Hepatocyte (in vitro differentiated cells): ENCODE results near the gene CCDC142. TPM values are rescaled to one million over a fixed set of nuclear protein-coding genes. Genes with fewer than 3 reads are reported as not detected.
A peak's percentile ranks its signal among the peaks of the same experiment; 100 is the strongest.

Experiments
- DNase-seq: peaks from one replicate; pipeline ENCODE4 v3.0.0-alpha.2; 2016; ENCODE audit warnings: low spot score
- H2AFZ ChIP-seq: fragments of 200-600 bp; sonication (generic); 2 replicates; pipeline ENCODE4 v1.6.0; 2016; ENCODE audit warnings: antibody characterized with exemption, mild to moderate bottlenecking
- H3K27ac ChIP-seq: fragments of 200-600 bp; sonication (generic); 2 replicates; pipeline ENCODE4 v1.5.1; 2016; ENCODE audit warnings: mild to moderate bottlenecking
- H3K27me3 ChIP-seq: fragments of 200-600 bp; sonication (generic); 2 replicates; pipeline ENCODE4 v1.6.1; 2016
- H3K36me3 ChIP-seq: fragments of 200-600 bp; sonication (generic); replicated peaks from 2 replicates; pipeline ENCODE4 v1.5.1; 2016; ENCODE audit warnings: low read depth; ENCODE audit not compliant: insufficient read depth
- H3K4me1 ChIP-seq: fragments of 200-600 bp; sonication (generic); 2 replicates; pipeline ENCODE4 v1.5.1; 2016; ENCODE audit warnings: mild to moderate bottlenecking, moderate library complexity; ENCODE audit not compliant: insufficient read depth
- H3K4me2 ChIP-seq: fragments of 200-600 bp; sonication (generic); 2 replicates; pipeline ENCODE4 v1.6.0; 2016
- H3K4me3 ChIP-seq: fragments of 200-600 bp; sonication (generic); 2 replicates; pipeline ENCODE4 v1.5.1; 2016; ENCODE audit warnings: mild to moderate bottlenecking
- H3K79me2 ChIP-seq: fragments of 200-600 bp; sonication (generic); 2 replicates; pipeline ENCODE4 v1.6.0; 2017; ENCODE audit warnings: mild to moderate bottlenecking
- H3K9me2 ChIP-seq: fragments of 200-600 bp; sonication (generic); replicated peaks from 2 replicates; pipeline ENCODE4 v1.6.0; 2017; ENCODE audit warnings: mild to moderate bottlenecking; ENCODE audit not compliant: insufficient read depth
- H3K9me3 ChIP-seq: fragments of 200-600 bp; sonication (generic); 2 replicates; pipeline ENCODE4 v1.5.1; 2016; ENCODE audit warnings: low read depth, mild to moderate bottlenecking
- H4K20me1 ChIP-seq: fragments of 200-600 bp; sonication (generic); 2 replicates; pipeline ENCODE4 v1.6.0; 2016; ENCODE audit warnings: mild to moderate bottlenecking; ENCODE audit not compliant: insufficient read depth, poor library complexity, severe bottlenecking
- CTCF ChIP-seq: fragments of 200-600 bp; sonication (generic); IDR thresholded peaks from 2 replicates; pipeline ENCODE4 v1.5.1; 2016; ENCODE audit warnings: antibody characterized with exemption, mild to moderate bottlenecking; ENCODE audit not compliant: poor library complexity
- EZH2 ChIP-seq: fragments of 200-600 bp; sonication (generic); IDR thresholded peaks from 2 replicates; pipeline ENCODE4 v1.6.1; 2016; ENCODE audit warnings: antibody characterized with exemption, mild to moderate bottlenecking, borderline replicate concordance
- EZH2phosphoT487 ChIP-seq: fragments of 200-600 bp; sonication (generic); IDR thresholded peaks from one replicate; pipeline ENCODE4 v1.6.1; 2018; ENCODE audit warnings: antibody characterized with exemption, mild to moderate bottlenecking, low read depth, moderate library complexity; ENCODE audit not compliant: unreplicated experiment, severe bottlenecking
- WGBS: methylation state at CpG from one replicate; pipeline ENCODE4 v1.1.6; 2016; ENCODE audit warnings: low lambda C conversion rate; ENCODE audit errors: missing lambda C conversion rate; 5-methylcytosine and 5-hydroxymethylcytosine counted together
- polyA plus RNA-seq: library from polyadenylated mRNA; unstranded; fragments of >200 nt; fragmentation: Nextera tagmentation; extraction: Ambion mirVana; gene quantifications from 2 replicates; pipeline ENCODE4 v1.2.1, GENCODE V29; 2016
- total RNA-seq: library from RNA; depleted of rRNA; stranded (reverse); fragments of >200 nt; gene quantifications from 2 replicates; pipeline ENCODE4 v1.2.3, GENCODE V29; 2014

The CCDC142 gene
- total and polyA plus RNA-seq, 2 experiments from 2014 or later = 11.6 to 16.6 TPM

GRCh38 chr2:74527741-74528140 lies 44.9 kb upstream of the CCDC142 start:
- H2AFZ ChIP-seq = no peak overlapping the region
- H4K20me1 ChIP-seq = peaks cover 7% of the 10 kb centered on the region
- H3K4me1 ChIP-seq = no peaks in the 10 kb centered on the region
- peaks cover 32% of the 10 kb centered on the region for H3K79me2 ChIP-seq
- no peak overlapping the region for H3K4me3 ChIP-seq
- H3K27me3 ChIP-seq = no peaks in the 10 kb centered on the region
- TF ChIP-seq EZH2phosphoT487 (no peak), EZH2 (no peak), CTCF (no peak)
- DNase-seq = no peak
- no peak overlapping the region for H3K27ac ChIP-seq
- H3K9me3 ChIP-seq = no peaks in the 10 kb centered on the region
- no peaks in the 10 kb centered on the region for H3K36me3 ChIP-seq
- 97% methylated on average over 9 of the region's 9 CpGs for WGBS
- peak overlapping the region; percentile 97 for H3K4me2 ChIP-seq
- H3K9me2 ChIP-seq = no peaks in the 10 kb centered on the region

- no peaks in the 10 kb centered on the region for H3K4me1 ChIP-seq
- H3K9me3 ChIP-seq = no peaks in the 10 kb centered on the region
- no peak for DNase-seq
- H4K20me1 ChIP-seq = peaks cover 7% of the 10 kb centered on the region
- H3K4me2 ChIP-seq = no peak overlapping the region
- H3K79me2 ChIP-seq = peaks cover 32% of the 10 kb centered on the region
- WGBS = 97% methylated on average over 11 of the region's 11 CpGs
- no peaks in the 10 kb centered on the region for H3K36me3 ChIP-seq
- no peak overlapping the region for H3K4me3 ChIP-seq
- no peak overlapping the region for H2AFZ ChIP-seq
- TF ChIP-seq EZH2 (no peak), EZH2phosphoT487 (no peak), CTCF (no peak)
- no peak overlapping the region for H3K27ac ChIP-seq
- H3K9me2 ChIP-seq = no peaks in the 10 kb centered on the region
- no peaks in the 10 kb centered on the region for H3K27me3 ChIP-seq
Measured at GRCh38 chr2:74526649-74527230, 43.9 kb upstream of the CCDC142 start.

GRCh38 chr2:74525717-74526648 lies 43.2 kb upstream of the CCDC142 start, which contains the start of gene DQX1:
DQX1 (minus strand) TSS chr2:74526231; CDS start chr2:74525729, 502 bp downstream.
- Histone ChIP-seq H3K9me3 (no peaks in the 10 kb centered on the region), H3K79me2 (peaks cover 28% of the 10 kb centered on the region), H3K9me2 (no peaks in the 10 kb centered on the region), H2AFZ (no peak within 1 kb of the TSS), H3K4me2 (peak within 1 kb of the TSS; percentile 10), H4K20me1 (peaks cover 7% of the 10 kb centered on the region), H3K4me1 (no peaks in the 10 kb centered on the region), H3K27ac (no peak within 1 kb of the TSS), H3K36me3 (no peaks in the 10 kb centered on the region), H3K4me3 (no peak within 1 kb of the TSS), H3K27me3 (no peaks in the 10 kb centered on the region)
- 94% methylated on average over 11 of the region's 11 CpGs for WGBS
- DNase-seq = peak; percentile 32
- TF ChIP-seq EZH2 (no peak), EZH2phosphoT487 (no peak), CTCF (no peak)
